Skeletal muscle tissue (tissue), 4 donors: Measurements from ENCODE around the gene CCNB1IP1. TPM values are rescaled to one million over a fixed set of nuclear protein-coding genes. Genes with fewer than 3 reads are reported as not detected.
"Not testable (repeated sequence)": the region's sequence is repeated elsewhere in the genome, so short reads cannot be mapped to it uniquely, and the experiment has no call there.

ENCODE experiments used
- H3K27ac ChIP-seq: one replicate; pipeline ENCODE4 v1.7.0; 2013; ENCODE audit warnings: mild to moderate bottlenecking, low read depth, low read length, inconsistent platforms
- H3K27me3 ChIP-seq, 3 donors: one replicate each; pipeline ENCODE4 v1.7.0; 2013; ENCODE audit warnings: low read length in 3 of 3; ENCODE audit not compliant: control insufficient read depth in 3 of 3, insufficient read depth in 3 of 3
- H3K36me3 ChIP-seq, 3 donors: one replicate each; pipeline ENCODE4 v1.7.0; 2013; ENCODE audit warnings: low read length in 3 of 3; ENCODE audit not compliant: control insufficient read depth in 3 of 3, insufficient read depth in 3 of 3
- H3K4me1 ChIP-seq, 3 donors: one replicate each; pipeline ENCODE4 v1.7.0; 2013; ENCODE audit warnings: low read length in 3 of 3, mild to moderate bottlenecking in 3 of 3; ENCODE audit not compliant: control insufficient read depth in 3 of 3, insufficient read depth in 3 of 3
- H3K4me3 ChIP-seq, 3 donors: one replicate each; pipeline ENCODE4 v1.7.0; 2013; ENCODE audit warnings: low read length in 3 of 3
- H3K9ac ChIP-seq, 3 donors: one replicate each; pipeline ENCODE4 v1.7.0; 2013; ENCODE audit warnings: low read length in 3 of 3, mild to moderate bottlenecking in 3 of 3, moderate library complexity in 2 of 3, low read depth in 1 of 3
- H3K9me3 ChIP-seq, 3 donors: one replicate each; pipeline ENCODE4 v1.7.0; 2013; ENCODE audit warnings: low read length in 3 of 3; ENCODE audit not compliant: control insufficient read depth in 3 of 3
- total RNA-seq: library from RNA; depleted of rRNA; stranded (reverse); fragments of >200 nt; gene quantifications from one replicate; pipeline ENCODE4 v1.2.3, GENCODE V29; 2014
- donor health status: Osteomylitis.

CCNB1IP1 gene
- total RNA-seq, 1 donor from 2014 or later, result 57.4 TPM

DNA sequence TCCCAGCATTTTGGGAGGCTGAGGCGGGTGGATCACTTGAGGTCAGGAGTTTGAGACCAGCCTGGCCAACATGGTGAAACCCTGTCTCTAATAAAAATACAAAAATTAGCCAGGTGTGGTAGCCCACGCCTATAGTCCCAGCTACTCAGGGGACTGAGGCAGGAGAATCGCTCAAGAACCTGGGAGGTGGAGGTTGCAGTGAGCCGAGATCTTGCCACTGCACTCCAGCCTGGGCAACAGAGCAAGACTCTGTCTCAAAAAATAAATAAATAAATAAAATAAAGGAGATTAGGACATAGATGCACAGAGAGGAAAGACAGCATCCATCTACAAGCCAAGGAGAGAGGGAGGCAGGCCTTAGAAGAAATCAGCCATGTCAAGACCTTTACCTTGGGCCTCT, 8.0 kb upstream of the CCNB1IP1 start:
- H3K9me3 ChIP-seq, H3K4me1 ChIP-seq, H3K27ac ChIP-seq, H3K27me3 ChIP-seq, H3K9ac ChIP-seq, H3K4me3 ChIP-seq: not testable (repeated sequence)
- peaks cover 4 to 13% (median 11%) of the 10 kb centered on the region in 3 donors for H3K36me3 ChIP-seq

DNA sequence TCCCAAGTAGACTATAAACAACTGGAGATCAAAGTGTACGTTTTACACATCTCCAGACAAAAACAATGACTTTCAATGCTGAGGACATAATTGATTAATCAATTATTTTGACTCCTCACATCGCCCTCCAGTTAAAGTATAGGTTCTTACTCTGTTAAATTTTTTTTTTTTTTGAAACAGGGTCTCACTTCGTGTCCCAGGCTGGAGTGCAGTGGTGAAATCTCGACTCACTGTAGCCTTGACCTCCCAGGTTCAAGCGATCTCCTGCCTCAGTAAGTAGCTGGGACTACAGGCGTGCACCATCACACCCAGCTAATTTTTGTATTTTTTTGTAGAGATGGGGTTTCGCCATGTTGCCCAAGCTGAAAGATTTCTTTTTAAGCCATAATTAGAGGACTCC, 938 bp upstream of the CCNB1IP1 start:
- H3K4me1 ChIP-seq, result peaks cover 0 to 6% (median 5%) of the 10 kb centered on the region in 3 donors
- no peak overlapping the region for H3K9ac ChIP-seq
- H3K9me3 ChIP-seq, result no peaks in the 10 kb centered on the region
- H3K27me3 ChIP-seq, result no peaks in the 10 kb centered on the region
- peaks cover 0 to 2% (median 0%) of the 10 kb centered on the region in 3 donors for H3K36me3 ChIP-seq
- no peak overlapping the region for H3K4me3 ChIP-seq
- no peak overlapping the region for H3K27ac ChIP-seq

DNA sequence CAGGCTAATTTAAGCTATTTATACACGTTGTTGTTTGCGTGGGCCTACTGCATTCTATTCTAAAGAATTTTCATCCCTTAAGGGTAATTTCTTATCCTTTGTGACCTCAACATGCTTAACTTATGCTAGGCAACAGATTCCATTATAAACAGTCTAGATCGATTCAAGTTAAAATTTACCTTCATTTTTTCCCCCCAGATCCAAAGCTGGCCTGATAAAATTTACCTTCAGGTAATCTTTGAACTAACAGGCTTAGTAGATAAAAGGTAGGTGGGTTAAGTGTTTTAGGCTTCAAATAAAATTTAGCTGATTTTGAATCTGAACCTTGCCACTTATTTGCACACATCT, 389 bp upstream of the CCNB1IP1 start:
- Histone ChIP-seq H3K27ac (peak overlapping the region; percentile 84), H3K9me3 (no peaks in the 10 kb centered on the region), H3K9ac (peak overlapping the region in 1 of 3 donors; percentile 92), H3K36me3 (peaks cover 0 to 7% (median 0%) of the 10 kb centered on the region in 3 donors), H3K27me3 (no peaks in the 10 kb centered on the region), H3K4me3 (peak overlapping the region; percentile 90 to 99 (median 92)), H3K4me1 (peaks cover 0 to 6% (median 5%) of the 10 kb centered on the region in 3 donors)

DNA sequence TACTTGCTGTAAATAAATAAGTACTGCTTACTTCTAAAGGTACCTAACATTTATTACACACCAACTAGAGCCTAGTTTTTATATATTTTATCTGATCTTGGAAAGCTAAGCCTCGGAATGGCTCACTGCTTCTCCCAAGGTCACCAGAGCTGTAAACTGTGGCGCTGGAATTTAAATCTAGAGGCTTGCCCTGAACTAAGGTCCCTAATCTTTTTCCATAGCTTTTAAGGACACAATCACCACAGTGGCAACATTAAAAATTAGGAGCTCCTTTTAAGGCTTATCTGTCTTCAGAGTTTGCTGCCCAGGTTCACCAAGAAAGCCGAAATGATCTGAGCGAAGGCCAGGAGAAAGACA, 670 bp downstream of the CCNB1IP1 start:
- Histone ChIP-seq H3K4me1 (peaks cover 0 to 10% (median 5%) of the 10 kb centered on the region in 3 donors), H3K36me3 (peaks cover 0 to 7% (median 0%) of the 10 kb centered on the region in 3 donors), H3K27ac (peak overlapping the region; percentile 84), H3K9me3 (no peaks in the 10 kb centered on the region), H3K4me3 (peak overlapping the region; percentile 90 to 99 (median 92)), H3K27me3 (no peaks in the 10 kb centered on the region), H3K9ac (peak overlapping the region; percentile 85 to 92 (median 86))

DNA sequence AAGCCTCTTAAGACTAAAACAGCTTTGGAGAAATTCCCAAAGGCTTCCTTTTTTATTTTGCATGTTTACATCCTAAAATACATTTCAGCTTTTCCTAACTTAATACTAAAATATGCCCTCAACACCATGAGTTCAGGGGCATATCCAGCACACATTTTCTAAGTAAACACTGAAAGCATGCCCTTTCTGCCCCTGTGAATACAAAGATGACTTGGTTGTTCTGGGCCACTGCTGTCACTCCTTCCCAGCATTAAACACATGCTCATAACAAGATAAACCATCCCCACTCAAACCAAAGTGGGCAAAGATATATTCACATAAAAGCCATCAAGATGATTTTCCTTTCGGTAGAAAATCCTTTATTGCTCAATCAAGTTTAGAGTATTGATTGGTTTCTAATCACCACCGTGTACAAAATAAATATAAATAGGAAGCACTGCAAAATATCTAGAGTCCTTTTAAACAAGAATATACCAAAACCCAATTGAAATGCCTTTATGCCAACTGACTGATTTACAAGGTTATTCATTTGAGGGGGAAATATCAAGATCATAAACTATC, 1.9 kb downstream of the CCNB1IP1 start:
- H3K9ac ChIP-seq, result no peak overlapping the region
- H3K4me1 ChIP-seq, result peaks cover 0 to 11% (median 5%) of the 10 kb centered on the region in 3 donors
- no peaks in the 10 kb centered on the region for H3K27me3 ChIP-seq
- H3K4me3 ChIP-seq, result no peak overlapping the region
- H3K27ac ChIP-seq, result no peak overlapping the region
- peaks cover 3 to 12% (median 4%) of the 10 kb centered on the region in 3 donors for H3K36me3 ChIP-seq
- H3K9me3 ChIP-seq, result no peaks in the 10 kb centered on the region

DNA sequence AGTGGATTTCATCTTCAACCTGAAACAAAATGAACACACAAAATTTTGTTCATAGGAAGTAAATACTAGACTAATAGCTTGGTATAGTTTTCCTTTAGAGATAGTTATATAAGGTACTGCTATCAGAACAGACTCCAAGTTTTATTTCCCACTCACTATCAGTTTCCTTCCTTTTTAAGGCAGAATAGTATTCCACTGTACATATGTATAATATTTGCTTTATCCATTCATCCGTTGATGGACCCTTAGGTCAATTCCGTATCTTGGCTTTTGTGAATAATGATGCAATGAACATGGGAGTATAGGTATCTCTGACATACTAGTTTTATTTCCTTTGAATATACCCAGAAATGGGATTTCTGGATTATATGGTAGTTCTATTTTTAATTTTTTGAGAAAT, 3.7 kb downstream of the CCNB1IP1 start:
- Histone ChIP-seq H3K4me3 (no peak overlapping the region), H3K4me1 (peaks cover 0 to 11% (median 5%) of the 10 kb centered on the region in 3 donors), H3K9me3 (no peaks in the 10 kb centered on the region), H3K36me3 (peaks cover 7 to 19% (median 16%) of the 10 kb centered on the region in 3 donors), H3K9ac (no peak overlapping the region), H3K27ac (no peak overlapping the region), H3K27me3 (no peaks in the 10 kb centered on the region)

DNA sequence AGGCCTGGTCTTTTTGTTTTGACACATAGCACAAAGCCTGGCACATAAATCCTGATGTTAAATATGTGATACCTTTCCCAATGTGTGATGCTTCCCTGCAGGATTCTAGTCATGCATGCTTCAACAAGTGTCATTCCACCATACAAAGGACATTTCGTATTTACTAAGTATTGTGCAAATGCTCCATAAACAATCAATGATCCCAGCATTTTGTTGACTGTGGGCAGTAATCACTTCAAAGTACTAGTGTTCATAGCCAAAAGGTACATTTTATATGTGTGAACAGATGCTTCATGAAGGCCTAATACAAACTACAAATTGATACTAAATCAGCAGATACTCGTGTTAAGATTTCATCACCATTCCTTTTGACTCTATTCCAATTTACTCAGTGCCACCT, 4.4 kb downstream of the CCNB1IP1 start:
- peaks cover 8 to 20% (median 20%) of the 10 kb centered on the region in 3 donors for H3K36me3 ChIP-seq
- H3K9me3 ChIP-seq, result no peaks in the 10 kb centered on the region
- no peaks in the 10 kb centered on the region for H3K27me3 ChIP-seq
- H3K4me1 ChIP-seq, result peaks cover 0 to 11% (median 5%) of the 10 kb centered on the region in 3 donors
- no peak overlapping the region for H3K27ac ChIP-seq
- H3K4me3 ChIP-seq, result no peak overlapping the region
- no peak overlapping the region for H3K9ac ChIP-seq

DNA sequence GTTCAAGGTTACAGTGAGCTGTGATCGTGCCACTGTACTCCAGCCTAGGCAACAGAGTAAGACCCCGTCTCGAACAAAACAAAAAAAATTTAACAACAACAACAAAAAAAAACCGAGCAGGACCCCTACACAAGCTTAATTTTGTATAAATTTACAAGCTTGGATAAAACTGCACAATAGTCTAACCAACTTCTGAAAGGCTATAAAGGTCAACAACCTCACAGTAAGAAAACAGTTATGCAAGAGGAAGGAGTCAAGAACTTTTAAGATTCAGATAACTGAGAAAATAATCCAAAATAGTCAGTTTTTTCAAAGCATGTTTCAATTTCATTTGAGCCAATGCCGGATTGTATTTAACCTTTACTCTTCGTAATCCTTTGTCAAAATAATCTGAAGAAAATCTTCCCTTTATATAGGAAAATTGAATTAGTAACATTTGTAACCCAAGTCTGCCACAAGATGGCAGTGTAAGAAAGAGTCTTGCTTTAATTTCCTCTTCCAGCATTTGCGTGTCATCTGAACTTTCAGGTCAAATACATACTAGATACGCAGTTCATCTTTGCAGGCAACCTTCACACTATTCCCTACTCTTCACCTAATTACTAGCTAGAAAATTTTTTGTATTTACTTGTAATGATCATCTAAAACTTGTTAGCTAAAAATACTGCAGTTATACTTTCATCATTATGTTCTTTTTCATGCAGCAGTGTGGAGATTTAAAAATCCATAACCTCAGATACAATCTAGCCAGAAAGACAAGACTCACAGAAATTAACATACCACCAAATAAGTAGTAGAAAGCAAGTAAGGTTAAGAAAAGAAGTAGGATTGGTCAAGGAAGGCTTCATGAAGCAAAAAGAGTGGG, 5.8 kb downstream of the CCNB1IP1 start:
- peaks cover 8 to 20% (median 20%) of the 10 kb centered on the region in 3 donors for H3K36me3 ChIP-seq
- H3K9me3 ChIP-seq, result no peaks in the 10 kb centered on the region
- H3K4me1 ChIP-seq, result peaks cover 0 to 6% (median 0%) of the 10 kb centered on the region in 3 donors
- no peaks in the 10 kb centered on the region for H3K27me3 ChIP-seq
- H3K27ac ChIP-seq, result no peak overlapping the region
- peak overlapping the region in 2 of 3 donors; percentile 5 to 15 for H3K9ac ChIP-seq
- no peak overlapping the region for H3K4me3 ChIP-seq

DNA sequence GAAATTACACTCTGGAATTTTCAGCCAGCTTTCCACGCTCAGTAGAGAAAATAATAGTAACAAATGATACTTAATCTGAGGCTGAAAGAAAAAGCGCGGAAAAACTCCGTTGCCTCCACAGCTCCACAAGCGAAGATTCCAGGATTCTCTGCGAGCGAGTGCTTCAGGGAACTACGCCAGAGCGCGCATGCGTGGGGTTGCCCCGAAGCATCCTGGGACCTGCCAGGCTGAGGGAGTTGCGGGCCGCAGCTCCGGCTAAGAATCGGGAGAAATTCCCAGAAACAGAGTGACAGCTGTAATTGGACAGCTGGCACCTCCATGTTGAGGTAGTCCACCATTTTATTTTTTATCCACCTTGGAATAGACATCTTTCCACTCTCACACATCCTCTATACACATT, 15.4 kb downstream of the CCNB1IP1 start:
- H3K36me3 ChIP-seq, result peaks cover 29 to 46% (median 44%) of the 10 kb centered on the region in 3 donors
- H3K4me3 ChIP-seq, result no peak overlapping the region
- H3K9ac ChIP-seq, result no peak overlapping the region
- H3K9me3 ChIP-seq, result no peaks in the 10 kb centered on the region
- no peaks in the 10 kb centered on the region for H3K4me1 ChIP-seq
- H3K27ac ChIP-seq, result no peak overlapping the region
- no peaks in the 10 kb centered on the region for H3K27me3 ChIP-seq

DNA sequence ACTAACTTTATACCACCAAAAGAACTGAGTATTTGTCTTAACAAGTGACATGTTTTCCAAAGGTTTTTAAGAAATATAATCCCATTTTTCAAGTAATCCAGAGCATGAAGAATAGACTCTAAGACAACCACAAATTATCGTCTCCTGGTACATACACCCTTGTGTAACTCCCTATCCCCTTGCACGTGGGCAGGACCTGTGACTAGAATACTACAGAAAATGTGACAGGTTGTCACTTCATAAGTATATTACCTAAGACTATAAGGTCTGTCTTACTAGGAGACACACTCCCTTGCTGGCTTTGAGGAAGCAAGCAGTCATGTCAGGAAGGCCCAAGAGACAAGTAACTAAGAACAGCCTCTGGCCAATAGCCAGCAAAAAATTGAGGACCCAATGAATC, 19.1 kb downstream of the CCNB1IP1 start:
- H3K4me1 ChIP-seq, result no peaks in the 10 kb centered on the region
- H3K9me3 ChIP-seq, result no peaks in the 10 kb centered on the region
- H3K27ac ChIP-seq, result no peak overlapping the region
- H3K9ac ChIP-seq, result no peak overlapping the region
- no peak overlapping the region for H3K4me3 ChIP-seq
- no peaks in the 10 kb centered on the region for H3K27me3 ChIP-seq
- H3K36me3 ChIP-seq, result peaks cover 27 to 48% (median 44%) of the 10 kb centered on the region in 3 donors
